Measurements from ENCODE around the gene MMS19.

Gene MMS19

DNA sequence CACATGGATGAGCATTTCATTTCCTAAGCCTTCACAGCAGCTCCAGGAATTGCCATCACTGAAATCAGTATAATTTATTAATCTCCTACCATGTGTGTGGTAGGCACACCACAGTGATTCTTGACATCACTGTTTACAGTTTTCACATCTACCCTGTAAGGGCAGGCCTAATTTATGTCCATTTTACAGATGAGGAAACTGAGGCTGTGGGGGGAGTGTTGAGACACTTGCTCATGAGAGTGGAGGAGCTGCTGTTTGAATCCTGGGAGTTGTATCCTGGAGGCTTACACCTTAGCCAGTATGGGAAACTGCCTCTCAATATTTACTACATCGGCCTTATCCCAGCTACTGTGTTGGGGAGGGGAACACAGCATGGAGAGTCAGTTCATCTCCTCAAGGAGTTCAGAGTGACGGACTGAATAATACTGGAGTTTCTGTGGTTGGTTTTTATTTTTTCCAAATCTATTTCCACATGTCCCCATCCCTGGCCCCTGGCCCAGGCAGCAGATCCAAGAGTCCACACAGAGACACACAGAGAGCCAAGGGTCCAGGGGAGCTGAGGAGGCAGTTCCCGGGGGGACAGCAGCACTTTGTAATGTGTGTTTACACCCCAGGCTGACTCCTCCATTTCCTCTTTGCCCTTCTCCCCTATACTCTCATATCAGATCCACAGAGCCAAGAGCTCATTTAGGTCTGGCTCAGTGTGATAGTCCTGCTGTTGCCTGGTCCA, 13.7 kb upstream of the MMS19 start:
- TF ChIP-seq, protein P1, sequence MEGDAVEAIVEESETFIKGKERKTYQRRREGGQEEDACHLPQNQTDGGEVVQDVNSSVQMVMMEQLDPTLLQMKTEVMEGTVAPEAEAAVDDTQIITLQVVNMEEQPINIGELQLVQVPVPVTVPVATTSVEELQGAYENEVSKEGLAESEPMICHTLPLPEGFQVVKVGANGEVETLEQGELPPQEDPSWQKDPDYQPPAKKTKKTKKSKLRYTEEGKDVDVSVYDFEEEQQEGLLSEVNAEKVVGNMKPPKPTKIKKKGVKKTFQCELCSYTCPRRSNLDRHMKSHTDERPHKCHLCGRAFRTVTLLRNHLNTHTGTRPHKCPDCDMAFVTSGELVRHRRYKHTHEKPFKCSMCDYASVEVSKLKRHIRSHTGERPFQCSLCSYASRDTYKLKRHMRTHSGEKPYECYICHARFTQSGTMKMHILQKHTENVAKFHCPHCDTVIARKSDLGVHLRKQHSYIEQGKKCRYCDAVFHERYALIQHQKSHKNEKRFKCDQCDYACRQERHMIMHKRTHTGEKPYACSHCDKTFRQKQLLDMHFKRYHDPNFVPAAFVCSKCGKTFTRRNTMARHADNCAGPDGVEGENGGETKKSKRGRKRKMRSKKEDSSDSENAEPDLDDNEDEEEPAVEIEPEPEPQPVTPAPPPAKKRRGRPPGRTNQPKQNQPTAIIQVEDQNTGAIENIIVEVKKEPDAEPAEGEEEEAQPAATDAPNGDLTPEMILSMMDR (conservative IDR thresholded peaks at IDR 0.05; ENCODE audit: low read depth, low read length), result no peak
- H3K4me3 ChIP-seq (ENCODE audit: low read length), result no peak overlapping the region
- DNase-seq (ENCODE audit: low read depth), result no peak

DNA sequence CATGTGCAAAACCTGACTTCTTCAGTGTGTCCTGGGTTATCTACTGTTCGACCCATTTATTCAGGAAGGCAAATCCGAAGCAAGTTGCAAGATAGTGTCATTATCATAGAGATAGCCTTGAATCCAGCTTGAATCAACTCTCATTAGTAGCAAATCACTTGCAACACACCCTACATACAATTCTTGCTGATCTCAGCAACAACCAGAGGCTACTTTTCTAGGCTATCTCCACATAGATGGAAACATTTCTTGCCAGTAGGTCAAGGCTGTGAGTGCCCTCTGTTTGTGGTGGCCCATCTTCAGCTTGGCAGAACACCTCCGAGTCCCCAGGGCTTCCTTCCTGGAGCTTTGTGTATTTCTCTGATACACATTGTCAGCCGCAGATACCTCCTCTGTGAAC, 12.5 kb upstream of the MMS19 start:
- TF ChIP-seq, protein P1 (conservative IDR thresholded peaks at IDR 0.05; ENCODE audit: low read depth, low read length), result no peak
- H3K4me3 ChIP-seq (ENCODE audit: low read length), result no peak overlapping the region
- no peak for DNase-seq (ENCODE audit: low read depth)

DNA sequence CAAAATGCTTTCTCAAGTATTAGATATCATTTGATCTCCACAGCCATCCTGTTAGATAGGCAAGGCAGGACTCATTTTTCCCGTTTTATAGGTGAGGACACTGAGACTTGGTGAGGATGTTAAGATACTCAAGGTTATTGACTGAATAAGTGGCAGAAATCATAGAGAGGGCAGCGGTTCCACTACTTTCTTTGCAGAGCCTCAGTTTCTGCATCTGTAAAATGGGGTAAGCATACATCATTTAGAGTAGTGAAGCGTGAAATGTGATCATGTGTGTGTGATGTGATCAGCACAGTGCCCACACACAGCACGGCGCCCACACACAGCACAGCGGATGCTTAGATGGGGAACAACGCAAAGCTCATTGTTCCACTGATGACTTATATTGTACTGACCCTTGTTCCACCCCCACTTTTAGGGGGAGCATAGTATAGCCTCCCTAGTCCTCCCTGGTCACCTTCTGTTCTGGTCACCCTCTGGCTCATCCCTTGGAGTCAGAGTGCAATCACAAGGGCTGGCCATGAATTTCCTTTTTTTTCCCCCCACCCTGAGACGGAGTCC, 11.0 kb upstream of the MMS19 start:
- DNase-seq (ENCODE audit: low read depth), result no peak
- H3K4me3 ChIP-seq (ENCODE audit: low read length), result no peak overlapping the region
- TF ChIP-seq, protein P1 (conservative IDR thresholded peaks at IDR 0.05; ENCODE audit: low read depth, low read length), result no peak

GRCh38 chr10:97508342-97508741, 10.1 kb upstream of the MMS19 start:
- no peak for DNase-seq (ENCODE audit: low read depth)
- H3K4me3 ChIP-seq (ENCODE audit: low read length), result no peak overlapping the region
- TF ChIP-seq, protein P1 (conservative IDR thresholded peaks at IDR 0.05; ENCODE audit: low read depth, low read length), result no peak

DNA sequence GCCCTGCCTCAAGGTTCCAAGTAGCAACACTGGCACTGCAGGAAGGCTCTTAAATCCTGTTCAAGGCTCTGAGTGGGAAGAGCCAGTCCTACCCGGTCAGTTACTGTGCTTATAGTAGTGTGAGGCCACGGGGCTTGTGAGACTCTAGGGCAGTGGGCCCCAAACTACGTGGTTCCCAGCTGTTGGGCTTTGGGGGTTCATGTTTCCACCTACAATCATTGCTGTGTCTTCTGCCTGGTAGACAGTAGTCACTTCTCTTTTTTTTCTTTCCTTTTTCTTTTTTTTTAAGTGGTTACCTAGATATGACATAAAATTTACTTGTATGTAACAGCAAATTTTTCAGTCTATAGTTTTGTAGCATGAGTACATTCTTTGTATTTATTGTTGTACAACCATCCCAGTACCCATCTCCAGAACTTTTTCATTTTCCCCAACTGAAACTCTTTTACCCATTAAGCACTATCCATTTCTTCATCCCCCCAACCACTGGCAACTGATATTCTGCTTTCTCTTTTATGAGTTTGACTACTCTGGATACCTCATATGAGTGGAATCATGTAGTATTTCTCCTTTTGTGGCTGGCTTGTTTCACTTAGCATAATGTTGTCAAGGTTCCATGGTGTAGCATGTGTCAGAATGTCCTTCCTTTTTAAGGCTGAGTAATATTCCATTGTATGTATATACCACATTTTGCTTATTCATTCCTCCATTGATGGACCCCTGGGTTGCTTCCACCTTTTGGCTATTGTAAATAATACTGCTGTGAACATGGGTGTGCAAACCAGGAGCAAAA, 8.2 kb upstream of the MMS19 start:
- TF ChIP-seq, protein P1 (conservative IDR thresholded peaks at IDR 0.05; ENCODE audit: low read depth, low read length), result no peak
- no peak for DNase-seq (ENCODE audit: low read depth)
- H3K4me3 ChIP-seq (ENCODE audit: low read length), result no peak overlapping the region

DNA sequence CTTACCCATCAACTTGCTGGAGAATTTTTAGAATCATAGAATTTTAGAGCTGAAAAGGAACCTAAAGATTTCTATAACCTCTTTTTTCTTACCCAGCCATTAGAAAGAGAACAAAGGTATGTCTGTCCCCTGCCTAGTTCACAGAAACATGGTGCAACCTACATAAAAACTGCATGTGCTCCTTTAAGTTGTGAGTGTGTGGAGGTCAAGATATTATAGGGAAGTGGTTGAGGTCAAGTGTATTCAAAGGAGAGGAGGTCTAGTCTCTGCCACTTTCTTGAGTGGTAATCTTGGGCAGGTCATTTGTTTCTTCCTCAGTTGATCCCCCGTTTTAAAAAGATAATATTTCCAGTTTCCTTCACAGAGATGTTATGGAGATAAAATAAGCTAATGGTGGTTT, 6.9 kb upstream of the MMS19 start:
- no peak overlapping the region for H3K4me3 ChIP-seq (ENCODE audit: low read length)
- no peak for DNase-seq (ENCODE audit: low read depth)
- TF ChIP-seq, protein P1 (conservative IDR thresholded peaks at IDR 0.05; ENCODE audit: low read depth, low read length), result no peak
